NCI-H187 (cell line): ENCODE data around the gene SLC13A1.
"Not testable (repeated sequence)": the region's sequence is repeated elsewhere in the genome, so short reads cannot be mapped to it uniquely, and the experiment has no call there.

Source experiments
- DNase-seq, 2 experiments: peaks; one replicate each; lab custom pipeline; 2025; lab: John Stamatoyannopoulos, UW

The SLC13A1 gene

GRCh38 chr7:123199883-123200282 lies at the start of gene SLC13A1:
Gene SLC13A1, minus strand, starts transcription at chr7:123199969. Its CDS starts 23 bp downstream, at chr7:123199946.
- DNase-seq: no peak

GRCh38 chr7:123244768-123245167 lies 45.0 kb upstream of the SLC13A1 start:
- no peak for DNase-seq

- DNase-seq: no peak
These were observed 42.8 kb upstream of the SLC13A1 start for GRCh38 chr7:123242467-123243092.

- DNase-seq: no peak
These were observed 42.0 kb upstream of the SLC13A1 start for GRCh38 chr7:123241809-123242208.

GRCh38 chr7:123231021-123232000 lies 31.5 kb upstream of the SLC13A1 start:
- no peak for DNase-seq

GRCh38 chr7:123230603-123231002 lies 30.8 kb upstream of the SLC13A1 start:
- DNase-seq: no peak

- DNase-seq: no peak
These were observed 30.4 kb upstream of the SLC13A1 start for GRCh38 chr7:123230147-123230546.

GRCh38 chr7:123229426-123229825 lies 29.7 kb upstream of the SLC13A1 start:
- DNase-seq: no peak

GRCh38 chr7:123227666-123228065 lies 27.9 kb upstream of the SLC13A1 start:
- DNase-seq: not testable (repeated sequence)

GRCh38 chr7:123220396-123220795 lies 20.6 kb upstream of the SLC13A1 start:
- DNase-seq: no peak

- no peak for DNase-seq
These were observed 19.1 kb upstream of the SLC13A1 start for GRCh38 chr7:123218866-123219265.

GRCh38 chr7:123216825-123217224 lies 17.1 kb upstream of the SLC13A1 start:
- DNase-seq: no peak

- no peak for DNase-seq
These were observed 15.6 kb upstream of the SLC13A1 start for GRCh38 chr7:123215350-123215749.

- DNase-seq: no peak
These were observed 11.8 kb upstream of the SLC13A1 start for GRCh38 chr7:123211545-123211944.

GRCh38 chr7:123210986-123211385 lies 11.2 kb upstream of the SLC13A1 start:
- DNase-seq: no peak

- no peak for DNase-seq
These were observed 10.0 kb upstream of the SLC13A1 start for GRCh38 chr7:123209786-123210185.

GRCh38 chr7:123208793-123209192 lies 9.0 kb upstream of the SLC13A1 start:
- no peak for DNase-seq

- no peak for DNase-seq
These were observed 4.6 kb upstream of the SLC13A1 start for GRCh38 chr7:123204206-123204835.

GRCh38 chr7:123201901-123202300 lies 2.1 kb upstream of the SLC13A1 start:
- DNase-seq: no peak

GRCh38 chr7:123198668-123199652 lies 809 bp downstream of the SLC13A1 start:
- DNase-seq: no peak

GRCh38 chr7:123198111-123198510 lies 1.7 kb downstream of the SLC13A1 start:
- no peak for DNase-seq
